Stimulated activated CD8-positive, alpha-beta memory T cell treated with anti-CD3 and anti-CD28 coated beads, Interleukin-2, amount 100 ng/mL, for 1 hour (primary cell): ENCODE results near the gene CCDC9B.

Experiments
- DNase-seq, 2 donors: peaks; one replicate each; pipeline ENCODE4 v3.0.0-alpha.2; 2020; ENCODE audit warnings: low read depth in 2 of 2

Gene CCDC9B

GRCh38 chr15:40340740-40341400 is at the start of gene CCDC9B:
CCDC9B (minus strand) TSS chr15:40340939; CDS start chr15:40340819, 120 bp downstream.
- no peak for DNase-seq

GRCh38 chr15:40389824-40390595 is 49.3 kb upstream of the CCDC9B start:
- DNase-seq, result no peak

GRCh38 chr15:40388941-40389823 is 48.4 kb upstream of the CCDC9B start:
- no peak for DNase-seq

GRCh38 chr15:40386480-40386879 is 45.7 kb upstream of the CCDC9B start:
- DNase-seq, result no peak

- DNase-seq, result peak; percentile 79 to 84
Measured at GRCh38 chr15:40382580-40383456, 42.1 kb upstream of the CCDC9B start, which contains the start of gene KNSTRN. KNSTRN (plus strand) TSS chr15:40382721; CDS start chr15:40382836, 115 bp downstream.

- DNase-seq, result no peak
Measured at GRCh38 chr15:40381818-40382529, 41.2 kb upstream of the CCDC9B start.

GRCh38 chr15:40380636-40381035 is 39.9 kb upstream of the CCDC9B start:
- no peak for DNase-seq

- no peak for DNase-seq
Measured at GRCh38 chr15:40379853-40380252, 39.1 kb upstream of the CCDC9B start.

GRCh38 chr15:40379374-40379773 is 38.6 kb upstream of the CCDC9B start:
- no peak for DNase-seq

GRCh38 chr15:40377606-40378005 is 36.9 kb upstream of the CCDC9B start:
- DNase-seq, result no peak

GRCh38 chr15:40372981-40373380 is 32.2 kb upstream of the CCDC9B start:
- DNase-seq, result no peak

GRCh38 chr15:40369971-40370370 is 29.2 kb upstream of the CCDC9B start:
- DNase-seq, result no peak

- DNase-seq, result no peak
Measured at GRCh38 chr15:40369474-40369869, 28.7 kb upstream of the CCDC9B start.

- DNase-seq, result no peak
Measured at GRCh38 chr15:40368719-40369473, 28.2 kb upstream of the CCDC9B start.

- DNase-seq, result peak; percentile 70 to 76
Measured at GRCh38 chr15:40367686-40368611, 27.2 kb upstream of the CCDC9B start.

GRCh38 chr15:40367371-40367685 is 26.6 kb upstream of the CCDC9B start:
- no peak for DNase-seq

GRCh38 chr15:40366457-40367370 is 26.0 kb upstream of the CCDC9B start:
- no peak for DNase-seq
